Tongue (tissue), 2 donors: ENCODE measurements around the gene STUM. TPM values are rescaled to one million over a fixed set of nuclear protein-coding genes. Genes with fewer than 3 reads are reported as not detected.

Source experiments
- DNase-seq: peaks from one replicate; pipeline ENCODE4 v3.0.0-alpha.2; 2015
- total RNA-seq: library from RNA; depleted of rRNA; stranded (reverse); fragments of >200 nt; gene quantifications from one replicate; pipeline ENCODE4 v1.2.3, GENCODE V29; 2014

STUM gene
- total RNA-seq, 1 donor from 2014 or later = 7.4 TPM

DNA sequence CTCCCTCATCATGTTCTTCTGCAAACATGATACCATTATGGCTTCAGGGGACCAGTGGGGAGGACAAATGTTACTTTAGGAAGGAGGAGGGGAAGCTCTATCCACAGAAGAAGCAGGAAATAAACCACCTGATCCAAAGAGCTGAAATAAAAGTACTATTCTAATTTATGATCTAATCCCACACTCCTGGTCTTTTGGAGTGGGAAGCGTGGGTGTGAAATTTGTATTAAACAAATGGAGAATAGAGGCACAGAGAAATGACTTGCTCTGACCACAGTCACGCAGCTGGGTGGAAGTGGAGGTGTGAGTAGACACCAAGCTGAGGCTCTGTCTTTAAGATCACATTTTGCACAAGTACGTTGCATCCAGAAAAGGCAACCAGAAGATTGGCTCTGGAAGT is 14.5 kb upstream of the STUM start:
- DNase-seq = no peak

DNA sequence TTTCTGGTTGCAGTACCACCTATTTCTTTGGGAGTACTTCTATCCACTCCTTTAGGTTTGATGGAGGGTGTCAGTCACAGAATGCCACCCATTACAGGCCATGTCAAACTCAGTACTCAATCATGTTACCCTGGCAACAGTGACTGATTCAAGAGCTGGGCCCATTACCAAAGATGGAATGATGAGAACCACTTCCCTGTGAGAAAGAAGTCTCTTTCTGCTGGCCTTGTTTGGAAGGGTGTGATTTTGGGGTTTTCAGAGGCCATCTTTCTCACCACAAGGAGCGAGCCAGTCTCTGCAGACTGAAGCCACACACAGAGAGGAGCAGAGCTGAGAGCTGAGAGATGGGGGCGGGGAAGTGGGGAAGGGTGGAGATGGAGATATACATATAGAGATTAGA is 13.9 kb upstream of the STUM start:
- DNase-seq = no peak

DNA sequence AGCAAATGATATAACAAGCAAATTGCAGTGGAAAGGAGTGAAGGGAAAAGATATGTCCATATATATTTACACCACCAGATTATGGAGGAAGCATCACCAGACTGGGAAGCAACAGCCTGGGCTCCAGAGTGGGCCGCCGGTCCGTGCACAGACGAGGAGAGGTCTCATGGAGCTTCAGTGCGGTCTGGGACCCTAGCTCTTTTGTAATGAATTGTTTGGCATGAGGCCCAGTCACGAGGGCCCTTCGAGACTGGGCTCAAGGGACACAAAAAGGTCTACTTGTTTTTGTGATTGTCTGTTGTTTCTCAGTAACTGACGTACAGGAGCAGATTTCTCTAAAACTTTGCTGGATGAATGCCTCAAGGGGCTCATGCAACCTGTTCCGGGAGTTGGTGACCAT is 12.9 kb upstream of the STUM start:
- DNase-seq = no peak

DNA sequence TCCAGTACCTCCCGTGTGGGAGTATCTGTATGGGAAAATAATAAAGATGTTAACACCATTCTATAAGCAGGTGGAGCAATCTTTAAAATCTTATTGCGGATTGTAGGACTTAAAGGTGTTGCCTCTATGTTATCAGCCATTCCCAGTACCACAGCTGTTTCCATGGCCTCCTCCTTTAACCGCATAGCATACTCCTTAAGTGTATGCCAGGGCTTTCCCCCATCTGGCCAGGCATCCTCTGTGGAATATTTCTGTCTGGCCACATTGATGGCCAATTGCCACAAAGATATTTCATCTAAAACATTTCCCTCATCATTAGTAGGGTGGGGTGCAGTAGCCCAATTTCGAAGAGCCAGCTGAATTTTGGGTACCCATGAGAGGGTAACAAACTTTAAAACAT is 7.3 kb upstream of the STUM start:
- DNase-seq = no peak

DNA sequence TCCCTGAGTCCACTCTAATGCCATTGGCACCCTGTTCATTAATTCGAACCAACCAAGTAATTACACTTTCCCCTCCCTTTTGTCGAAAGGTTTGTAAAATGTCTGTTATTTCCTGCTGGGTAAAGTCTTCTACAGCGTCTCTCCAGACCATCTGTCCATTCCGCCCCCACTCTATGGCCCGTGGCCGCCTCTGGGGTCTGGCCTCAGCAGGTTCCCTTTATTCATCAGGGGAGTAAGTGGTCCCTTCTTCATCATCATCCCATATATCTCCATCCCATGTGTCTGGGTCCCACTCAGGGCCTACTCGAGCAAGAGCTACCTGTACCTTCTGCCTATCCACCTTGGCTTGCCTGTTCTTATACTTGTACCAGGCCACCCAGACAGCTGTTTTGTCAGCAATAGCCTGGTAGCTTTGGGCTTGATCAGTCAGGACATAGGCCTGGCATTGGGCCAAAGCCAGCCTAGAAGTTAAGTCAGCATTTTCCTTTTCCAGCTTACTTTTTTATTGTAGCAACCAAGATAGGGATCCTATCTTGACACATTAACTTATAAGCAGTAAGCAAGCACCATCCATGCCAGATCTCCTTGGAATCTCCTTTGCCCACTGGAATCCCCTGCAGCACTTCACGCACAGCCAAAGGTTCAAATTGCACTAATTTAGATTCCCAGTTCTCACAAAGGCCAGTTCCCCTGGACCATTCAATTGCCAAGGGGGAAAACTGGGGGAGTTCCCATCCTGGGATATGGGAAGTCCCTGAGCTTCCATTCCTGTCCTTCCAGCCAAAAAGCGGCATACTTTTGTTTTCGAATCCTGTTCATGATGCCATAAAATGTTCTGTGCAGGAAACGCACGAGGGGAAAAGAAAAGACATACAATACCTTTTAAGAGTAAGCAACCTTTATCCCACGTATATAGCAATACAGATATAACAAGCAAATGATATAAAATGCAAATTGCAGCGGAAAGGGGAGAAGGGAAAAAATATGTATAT is 6.6 kb upstream of the STUM start:
- DNase-seq = peak; percentile 73

- peak; percentile 87 for DNase-seq
Observed at GRCh38 chr1:226542623-226543103, 5.9 kb upstream of the STUM start.

- peak; percentile 85 for DNase-seq
Observed at GRCh38 chr1:226545836-226546596, 2.5 kb upstream of the STUM start.

- DNase-seq = peak; percentile 40
Observed at GRCh38 chr1:226546926-226547325, 1.6 kb upstream of the STUM start.

DNA sequence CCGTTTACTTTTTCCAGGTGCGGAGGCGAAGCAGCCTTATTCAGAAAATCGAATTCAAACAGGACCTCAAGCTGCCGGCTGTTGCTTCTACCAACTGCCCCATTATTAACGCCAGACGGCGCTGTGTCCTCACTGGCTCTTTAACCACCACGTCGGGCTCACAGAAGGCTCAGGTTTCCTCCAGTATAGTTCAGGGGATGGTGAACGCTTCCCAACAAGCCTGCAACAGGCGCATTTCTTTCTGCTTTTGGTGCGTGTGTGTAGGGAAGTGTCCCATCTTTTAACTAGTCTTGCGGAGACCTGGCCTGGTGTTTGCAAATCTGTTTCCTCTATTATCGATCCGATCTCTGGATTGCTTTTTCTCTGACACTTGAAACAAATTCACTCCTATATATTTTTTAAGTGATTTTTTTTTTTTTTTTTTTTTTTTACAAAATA is 791 bp upstream of the STUM start:
- DNase-seq = peak; percentile 97

DNA sequence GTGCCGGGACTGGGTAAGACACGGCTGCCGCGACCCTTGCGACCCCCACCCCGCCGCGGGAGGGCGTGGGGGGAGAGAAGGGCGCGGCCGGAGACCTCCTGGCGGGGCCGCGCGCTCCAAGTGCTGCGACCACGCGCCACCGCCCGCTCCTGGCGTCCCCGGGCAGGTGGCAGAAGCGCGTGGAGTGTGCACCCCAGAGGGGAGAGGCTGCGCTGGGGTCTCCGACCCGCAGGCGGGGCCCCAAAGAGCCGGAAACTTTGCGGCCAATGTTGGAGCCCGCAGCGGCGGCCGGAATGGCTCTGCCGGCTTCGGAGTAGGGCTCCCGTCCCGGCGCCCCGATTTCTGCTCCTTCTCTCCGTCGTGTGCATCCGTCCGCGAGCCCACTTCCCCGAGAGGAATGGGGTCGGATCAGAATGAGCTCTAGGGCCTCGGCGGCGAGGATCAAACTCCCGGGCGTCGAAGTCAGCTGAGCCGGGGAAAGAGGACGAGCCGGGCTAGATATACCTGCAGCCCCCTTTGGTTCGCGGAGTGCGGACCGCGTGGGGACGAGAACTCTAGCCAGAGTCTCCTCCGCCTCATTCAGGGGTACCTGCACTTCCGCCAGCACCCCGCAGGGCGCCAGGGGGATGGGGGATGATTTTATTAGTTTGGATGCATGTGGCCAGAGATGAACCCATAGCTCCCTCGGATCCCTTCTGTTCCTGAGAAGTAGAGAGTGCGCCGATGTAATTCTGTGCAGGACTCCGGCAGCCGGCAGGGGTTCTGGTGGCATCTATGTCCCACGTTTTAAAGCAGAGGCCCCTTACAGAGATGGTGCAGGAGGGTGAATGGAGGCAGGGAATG is 751 bp downstream of the STUM start:
- no peak for DNase-seq

DNA sequence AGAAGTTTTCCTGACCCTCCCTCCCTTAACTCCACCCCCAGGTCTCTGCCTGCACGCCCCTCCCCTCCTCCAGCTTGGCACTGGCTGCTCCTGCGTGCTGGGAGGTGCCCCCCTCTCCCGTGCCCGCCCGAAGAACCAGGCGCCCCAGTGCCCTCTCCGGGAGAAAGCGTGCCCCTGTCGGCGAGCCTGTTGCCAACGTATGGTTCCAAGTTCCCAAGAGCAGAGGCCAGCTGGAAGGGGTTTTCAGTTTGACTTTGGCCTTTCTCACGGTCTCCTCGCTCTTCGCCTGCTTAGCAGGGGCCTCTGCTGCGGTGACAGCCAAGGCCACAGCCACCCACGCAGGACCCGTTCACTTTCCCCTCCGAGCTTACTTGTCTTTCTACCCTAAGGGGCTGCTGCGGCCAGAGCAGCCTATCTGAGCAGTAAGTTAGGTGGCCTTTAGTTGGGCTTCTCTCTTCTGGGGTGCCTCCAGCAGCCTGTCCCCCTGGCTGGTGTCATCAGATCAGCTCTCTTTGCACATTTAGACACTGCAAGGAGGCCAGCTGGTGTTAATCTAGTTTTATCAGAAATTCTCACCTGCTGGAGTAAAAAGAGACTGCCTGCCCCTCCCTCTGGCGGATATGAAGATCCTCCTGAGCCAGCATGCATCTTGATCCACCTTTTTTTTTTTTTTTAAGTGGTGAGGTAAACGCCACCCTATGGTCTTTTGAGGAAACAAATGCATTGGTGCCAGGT is 1.5 kb downstream of the STUM start:
- peak; percentile 86 for DNase-seq

DNA sequence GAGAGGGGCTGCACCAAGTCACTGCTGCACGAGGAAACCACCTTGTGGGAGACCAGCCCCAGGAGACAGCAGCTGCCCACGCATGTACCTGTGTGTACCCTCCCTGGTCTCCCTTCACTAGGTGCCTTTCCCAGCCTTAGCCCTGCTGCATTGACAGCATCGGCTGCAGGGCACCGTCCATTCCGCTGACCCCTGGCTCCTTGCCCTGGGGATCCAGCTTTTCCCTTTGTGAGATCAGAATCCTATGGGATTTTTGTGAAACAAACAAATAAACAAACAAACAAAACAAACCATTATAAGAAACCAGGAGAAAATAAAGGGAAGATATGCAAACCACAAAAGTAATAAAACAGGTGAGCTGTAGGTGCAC is 2.1 kb downstream of the STUM start:
- DNase-seq = no peak

- peak; percentile 38 for DNase-seq
Observed at GRCh38 chr1:226551299-226551698, 2.7 kb downstream of the STUM start.

- no peak for DNase-seq
Observed at GRCh38 chr1:226552061-226552460, 3.5 kb downstream of the STUM start.

DNA sequence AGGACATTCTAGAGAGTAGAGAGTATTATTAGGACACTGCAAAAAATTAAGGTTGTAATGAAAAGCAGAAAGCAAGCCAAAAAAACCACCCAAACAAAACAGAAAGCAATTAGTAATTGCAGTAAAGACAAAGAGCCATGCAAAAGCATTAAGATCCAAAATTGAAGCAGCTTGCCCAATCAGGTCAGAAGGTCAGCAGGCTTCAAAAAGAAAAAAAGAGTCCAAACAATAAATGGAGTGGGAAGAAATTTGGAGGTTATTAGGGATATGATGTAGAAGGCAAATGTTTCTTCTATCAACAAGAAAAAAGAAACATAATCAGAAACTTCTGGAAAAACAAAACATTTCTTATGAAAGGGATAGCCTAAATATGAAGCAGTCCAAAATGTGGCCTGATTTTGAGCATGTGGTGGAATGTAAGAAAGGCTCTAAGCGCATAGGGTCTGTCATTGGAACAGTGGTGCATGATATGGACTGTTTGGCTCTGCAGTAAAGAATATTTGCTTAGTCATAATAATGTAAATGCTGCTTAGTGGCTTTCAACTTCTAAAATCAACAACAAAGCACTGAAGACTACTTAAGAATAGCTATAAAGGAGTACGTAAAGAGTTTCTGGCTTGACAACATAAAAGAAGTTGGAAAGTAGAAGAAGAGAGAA is 4.8 kb downstream of the STUM start:
- DNase-seq = no peak

- DNase-seq = no peak
Observed at GRCh38 chr1:226553924-226554282, 5.3 kb downstream of the STUM start.

GRCh38 chr1:226555092-226555491 is 6.5 kb downstream of the STUM start:
- no peak for DNase-seq

DNA sequence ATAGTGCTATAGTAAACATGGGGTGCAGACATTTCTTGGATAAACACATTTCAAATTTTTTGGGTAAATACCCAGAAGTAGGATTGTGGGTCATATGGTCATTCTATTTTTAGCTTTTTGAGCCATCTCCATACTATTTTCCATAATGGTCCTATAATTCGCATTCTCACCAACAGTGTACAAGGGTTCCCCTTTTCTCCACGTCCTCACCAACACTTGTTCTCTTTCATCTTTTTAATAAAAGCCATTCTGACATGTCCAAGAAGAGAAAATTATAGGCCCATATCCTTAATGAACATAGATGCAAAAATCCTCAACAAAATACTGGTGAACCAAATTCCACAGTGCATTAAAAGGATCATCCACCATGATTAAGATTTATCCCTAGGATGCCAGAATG is 8.9 kb downstream of the STUM start:
- no peak for DNase-seq

DNA sequence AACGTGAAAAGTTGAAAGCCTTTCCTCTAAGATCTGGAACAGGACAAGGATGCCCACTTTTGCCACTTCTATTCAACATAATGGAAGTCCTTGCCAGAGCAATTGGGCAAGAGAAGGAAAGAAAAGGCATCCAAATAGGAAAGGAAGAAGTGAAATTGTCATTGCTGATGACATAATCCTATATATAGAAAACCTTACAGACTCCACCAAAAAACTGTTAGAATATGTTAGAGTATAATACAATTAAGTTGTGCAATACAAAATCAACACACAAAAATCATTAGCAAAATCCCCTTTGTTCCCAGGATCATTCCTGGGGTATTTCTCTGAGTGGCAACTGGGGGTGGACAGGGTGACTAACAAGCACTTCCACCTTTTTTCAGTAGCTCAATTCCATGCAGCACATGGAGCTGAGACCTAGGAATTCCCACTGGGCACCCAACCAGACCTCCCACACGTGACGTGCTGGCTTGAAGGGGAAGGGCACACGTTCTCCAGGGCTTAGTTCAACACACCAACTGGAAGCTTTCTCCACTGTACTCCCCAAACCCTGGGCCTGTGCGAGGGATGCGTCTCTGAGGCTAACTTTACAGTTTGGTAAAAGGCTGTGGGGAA is 9.6 kb downstream of the STUM start:
- no peak for DNase-seq

DNA sequence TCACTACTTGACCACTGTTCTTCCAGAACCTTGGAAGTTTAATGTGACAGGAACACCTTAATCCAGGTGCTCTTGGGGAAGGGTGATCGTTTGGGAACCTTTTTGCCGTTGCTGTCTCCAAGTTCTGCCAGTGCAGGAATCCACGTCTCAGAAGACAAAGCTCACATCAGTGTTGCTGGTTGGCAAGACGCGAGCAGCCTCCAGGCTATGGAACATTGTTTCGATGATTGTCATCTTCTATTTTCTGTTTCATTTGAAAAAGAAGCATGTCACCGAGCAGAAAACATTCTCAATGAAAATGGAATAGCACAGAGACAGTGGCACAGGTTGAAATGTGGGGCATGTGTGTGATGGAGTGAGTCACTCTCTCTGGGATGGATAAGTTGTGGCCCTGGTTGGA is 11.7 kb downstream of the STUM start:
- DNase-seq = no peak

DNA sequence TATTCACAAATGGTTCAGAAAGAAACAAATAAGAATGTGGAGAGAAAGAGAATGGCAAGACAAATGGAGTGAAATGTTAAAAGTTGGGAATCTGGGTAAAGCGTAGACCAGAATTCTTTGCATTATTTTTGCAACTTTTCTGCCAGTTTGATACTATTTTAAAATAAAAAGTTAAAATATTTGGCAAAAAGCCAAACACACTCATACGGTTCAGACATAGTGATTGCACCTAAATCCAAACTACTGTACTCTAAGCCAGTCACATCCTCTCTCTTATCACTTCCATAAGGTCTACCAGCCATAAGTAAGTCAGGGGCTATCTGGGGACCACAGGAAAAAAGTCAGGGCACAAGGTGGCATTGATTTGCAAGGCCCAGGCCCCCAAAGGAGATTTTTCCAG is 14.4 kb downstream of the STUM start:
- DNase-seq = no peak
